ENCODE measurements around the gene CENPO.

GRCh38 chr2:24845691-24846090, 52.5 kb downstream of the CENPO start:
- TF ChIP-seq YY1 (IDR thresholded peaks at IDR 0.05; ENCODE audit: insufficient read depth, insufficient read length) (no peak), ZNF274 (IDR thresholded peaks at IDR 0.05; ENCODE audit: low read depth, low read length) (no peak)
